SK-N-SH treated with all-trans-retinoic acid at 6 μM for 48 hours (cell line): ENCODE data around the gene PKD1.

Experiments used
- ATAC-seq: fragments of 200-7000 bp; cut with Tn5 transposase; 3 replicates; pipeline ENCODE4 v1.9.1; 2020; ENCODE audit warnings: mild to moderate bottlenecking, moderate library complexity
- BACH2 ChIP-seq: fragments of 250-450 bp; sonication (Bioruptor Pico); IDR thresholded peaks from 2 replicates; pipeline ENCODE4 v1.9.0; 2021; ENCODE audit warnings: mild to moderate bottlenecking, borderline replicate concordance
- CREB5 ChIP-seq: fragments of 250-450 bp; sonication (Bioruptor Pico); IDR thresholded peaks from 2 replicates; pipeline ENCODE4 v1.5.1; 2020; ENCODE audit warnings: low read depth, mild to moderate bottlenecking, moderate library complexity
- CSRNP3 ChIP-seq: fragments of 250-450 bp; sonication (Bioruptor Pico); IDR thresholded peaks from 2 replicates; pipeline ENCODE4 v1.5.1; 2021; ENCODE audit warnings: mild to moderate bottlenecking, moderate library complexity
- ESRRG ChIP-seq: fragments of 250-450 bp; sonication (Bioruptor Pico); IDR thresholded peaks from 2 replicates; pipeline ENCODE4 v1.6.1; 2021; ENCODE audit warnings: mild to moderate bottlenecking
- GLIS3 ChIP-seq: fragments of 250-450 bp; sonication (Bioruptor Pico); IDR thresholded peaks from 2 replicates; pipeline ENCODE4 v1.5.0; 2020; ENCODE audit warnings: mild to moderate bottlenecking, moderate library complexity
- ISL1 ChIP-seq: fragments of 250-450 bp; sonication (Bioruptor Pico); IDR thresholded peaks from 2 replicates; pipeline ENCODE4 v2.1.2; 2022; ENCODE audit warnings: mild to moderate bottlenecking, moderate library complexity
- OSR1 ChIP-seq: fragments of 250-450 bp; sonication (Bioruptor Pico); IDR thresholded peaks from 2 replicates; pipeline ENCODE4 v1.8.0; 2022; ENCODE audit warnings: moderate library complexity, mild to moderate bottlenecking, inconsistent platforms
- PATZ1 ChIP-seq: fragments of 250-450 bp; sonication (Bioruptor Pico); IDR thresholded peaks from 2 replicates; pipeline ENCODE4 v1.8.0; 2020; ENCODE audit warnings: mild to moderate bottlenecking, moderate library complexity, borderline replicate concordance
- POU6F1 ChIP-seq: fragments of 250-450 bp; sonication (Bioruptor Pico); IDR thresholded peaks from 2 replicates; pipeline ENCODE4 v1.8.0; 2021; ENCODE audit warnings: low read depth, mild to moderate bottlenecking, moderate library complexity, borderline replicate concordance
- PPARA ChIP-seq: fragments of 250-450 bp; sonication (Bioruptor Pico); IDR thresholded peaks from 2 replicates; pipeline ENCODE4 v1.5.0; 2020; ENCODE audit warnings: mild to moderate bottlenecking, borderline replicate concordance
- RARB ChIP-seq: fragments of 250-450 bp; sonication (Bioruptor Pico); IDR thresholded peaks from 2 replicates; pipeline ENCODE4 v1.8.0; 2021; ENCODE audit warnings: mild to moderate bottlenecking, moderate library complexity
- SNAI2 ChIP-seq: fragments of 250-450 bp; sonication (Bioruptor Pico); IDR thresholded peaks from 2 replicates; pipeline ENCODE4 v1.5.0; 2020; ENCODE audit warnings: mild to moderate bottlenecking, moderate library complexity
- TCF4 ChIP-seq: fragments of 250-450 bp; sonication (Bioruptor Pico); IDR thresholded peaks from 2 replicates; pipeline ENCODE4 v1.8.0; 2021; ENCODE audit warnings: mild to moderate bottlenecking, moderate library complexity, borderline replicate concordance
- TOX ChIP-seq: fragments of 250-450 bp; sonication (Bioruptor Pico); IDR thresholded peaks from 2 replicates; pipeline ENCODE4 v1.8.0; 2021; ENCODE audit warnings: mild to moderate bottlenecking, moderate library complexity, borderline replicate concordance
- TSHZ2 ChIP-seq: fragments of 250-450 bp; sonication (Bioruptor Pico); IDR thresholded peaks from 2 replicates; pipeline ENCODE4 v1.5.0; 2020; ENCODE audit warnings: mild to moderate bottlenecking, moderate library complexity
- ZC3H10 ChIP-seq: fragments of 250-450 bp; sonication (Bioruptor Pico); IDR thresholded peaks from 2 replicates; pipeline ENCODE4 v1.5.1; 2021; ENCODE audit warnings: mild to moderate bottlenecking, moderate library complexity
- ZFP3 ChIP-seq: fragments of 250-450 bp; sonication (Bioruptor Pico); IDR thresholded peaks from 2 replicates; pipeline ENCODE4 v1.5.0; 2020; ENCODE audit warnings: mild to moderate bottlenecking, moderate library complexity
- ZFP30 ChIP-seq: fragments of 450-650 bp; formaldehyde crosslinking; IDR thresholded peaks from 2 replicates; pipeline ENCODE4 v1.5.0; 2022; ENCODE audit warnings: mild to moderate bottlenecking, moderate library complexity
- ZNF565 ChIP-seq: fragments of 450-650 bp; formaldehyde crosslinking; conservative IDR thresholded peaks from 2 replicates; pipeline ENCODE4 v1.5.0; 2020; ENCODE audit warnings: low read depth, mild to moderate bottlenecking, moderate library complexity
- ZNF70 ChIP-seq: fragments of 450-650 bp; formaldehyde crosslinking; IDR thresholded peaks from 2 replicates; pipeline ENCODE4 v1.5.0; 2020; ENCODE audit warnings: mild to moderate bottlenecking, moderate library complexity
- ZNF8 ChIP-seq: fragments of 450-650 bp; formaldehyde crosslinking; IDR thresholded peaks from 2 replicates; pipeline ENCODE4 v1.5.0; 2020; ENCODE audit warnings: mild to moderate bottlenecking, moderate library complexity

PKD1 gene

GRCh38 chr16:2081201-2082084 is 54.3 kb downstream of the PKD1 start:
- no peak for ATAC-seq
- TF ChIP-seq OSR1 (CRISPR knock-in tag): no peak
- no peak for TF ChIP-seq SNAI2 (CRISPR knock-in tag)

- no peak for ATAC-seq
- TF ChIP-seq TOX (CRISPR knock-in tag) (no peak), ZFP30 (CRISPR knock-in tag) (no peak), ZC3H10 (CRISPR knock-in tag) (no peak), GLIS3 (no peak), RARB (no peak), CREB5 (no peak), SNAI2 (CRISPR knock-in tag) (no peak), OSR1 (CRISPR knock-in tag) (no peak), TSHZ2 (no peak), ZNF8 (CRISPR knock-in tag) (no peak)
Observed at GRCh38 chr16:2079991-2080390, 55.7 kb downstream of the PKD1 start.

- no peak for ATAC-seq
- no peak for TF ChIP-seq ZFP3 (CRISPR knock-in tag)
- TF ChIP-seq SNAI2 (CRISPR knock-in tag): no peak
- TF ChIP-seq ZNF70: no peak
- TF ChIP-seq ZC3H10 (CRISPR knock-in tag): no peak
- TF ChIP-seq TSHZ2: no peak
Observed at GRCh38 chr16:2079311-2079800, 56.3 kb downstream of the PKD1 start.

- no peak for ATAC-seq
- no peak for TF ChIP-seq POU6F1
- TF ChIP-seq TCF4 (CRISPR knock-in tag): no peak
- no peak for TF ChIP-seq ZNF565 (CRISPR knock-in tag)
- TF ChIP-seq ZC3H10 (CRISPR knock-in tag): no peak
- TF ChIP-seq ZNF70: no peak
- no peak for TF ChIP-seq ISL1 (CRISPR knock-in tag)
- TF ChIP-seq CREB5: no peak
- no peak for TF ChIP-seq ESRRG (CRISPR knock-in tag)
- no peak for TF ChIP-seq ZNF8 (CRISPR knock-in tag)
- no peak for TF ChIP-seq ZFP30 (CRISPR knock-in tag)
- TF ChIP-seq PPARA (CRISPR knock-in tag): no peak
- TF ChIP-seq PATZ1 (CRISPR knock-in tag): no peak
- no peak for TF ChIP-seq SNAI2 (CRISPR knock-in tag)
- TF ChIP-seq BACH2 (CRISPR knock-in tag): no peak
- no peak for TF ChIP-seq CSRNP3 (CRISPR knock-in tag)
- TF ChIP-seq RARB: no peak
Observed at GRCh38 chr16:2078691-2079090, 57.0 kb downstream of the PKD1 start.
